Endodermal cell (in vitro differentiated cells): Measurements from ENCODE around the gene WDR86. TPM values are rescaled to one million over a fixed set of nuclear protein-coding genes. Genes with fewer than 3 reads are reported as not detected.
A peak's percentile ranks its signal among the peaks of the same experiment; 100 is the strongest.

Experiments
- DNase-seq: peaks from one replicate; pipeline ENCODE4 v3.0.0-alpha.2; 2017
- H3K27ac ChIP-seq: 2 replicates; pipeline ENCODE4 v1.5.1; 2013; ENCODE audit warnings: mild to moderate bottlenecking, low read depth, low read length, moderate library complexity
- H3K27me3 ChIP-seq: 2 replicates; pipeline ENCODE4 v1.6.1; 2013; ENCODE audit warnings: mild to moderate bottlenecking, low read length, moderate library complexity; ENCODE audit not compliant: insufficient read depth, control insufficient read depth, poor library complexity, severe bottlenecking
- H3K36me3 ChIP-seq: 2 replicates; pipeline ENCODE4 v1.7.0; 2013; ENCODE audit warnings: mild to moderate bottlenecking, low read length, moderate library complexity; ENCODE audit not compliant: control insufficient read depth, insufficient read depth
- H3K4me1 ChIP-seq: one replicate; pipeline ENCODE4 v1.7.0; 2013; ENCODE audit warnings: low read length; ENCODE audit not compliant: control insufficient read depth, insufficient read depth
- H3K4me3 ChIP-seq: 2 replicates; pipeline ENCODE4 v1.5.1; 2013; ENCODE audit warnings: mild to moderate bottlenecking, low read length, moderate library complexity
- H3K9ac ChIP-seq: 2 replicates; pipeline ENCODE4 v1.6.1; 2013; ENCODE audit warnings: mild to moderate bottlenecking, low read length, moderate library complexity; ENCODE audit not compliant: poor library complexity, severe bottlenecking; ENCODE audit errors: extremely low read depth
- H3K9me3 ChIP-seq: 2 replicates; pipeline ENCODE4 v1.6.1; 2013; ENCODE audit warnings: mild to moderate bottlenecking, low read length, moderate library complexity; ENCODE audit not compliant: control insufficient read depth
- H3K27ac Mint-ChIP-seq: 2 replicates; pipeline ENCODE4 v1.8.0; 2020; ENCODE audit warnings: mixed read lengths
- H3K27me3 Mint-ChIP-seq: 2 replicates; pipeline ENCODE4 v1.8.0; 2021; ENCODE audit warnings: mild to moderate bottlenecking, mixed read lengths; ENCODE audit not compliant: insufficient read depth
- H3K36me3 Mint-ChIP-seq: 2 replicates; pipeline ENCODE4 v1.8.0; 2020; ENCODE audit warnings: low read depth, mixed read lengths
- H3K4me1 Mint-ChIP-seq: 2 replicates; pipeline ENCODE4 v1.8.0; 2020; ENCODE audit warnings: mixed read lengths
- H3K4me3 Mint-ChIP-seq: 2 replicates; pipeline ENCODE4 v1.8.0; 2020; ENCODE audit warnings: mild to moderate bottlenecking, moderate library complexity, mixed read lengths
- H3K9me3 Mint-ChIP-seq: 2 replicates; pipeline ENCODE4 v1.8.0; 2020; ENCODE audit warnings: mild to moderate bottlenecking, mixed read lengths
- WGBS, 2 experiments: methylation state at CpG; one replicate each; pipeline versions ENCODE4 v1.1.5 to v1.1.7; 2013; ENCODE audit warnings: missing lambda C conversion rate in 2 of 2, mixed read lengths in 1 of 2; ENCODE audit not compliant: insufficient coverage in 1 of 2, insufficient read length in 1 of 2; 5-methylcytosine and 5-hydroxymethylcytosine counted together
- total RNA-seq, 2 donors: library from RNA; stranded (reverse); fragmentation: NEBNext Ultra II Directional in 1 of 2; extraction: Animal tissue kit (Norgen Biotek cat#: 25700) in 1 of 2; gene quantifications; 2 replicates in 1 of 2; 3 replicates in 1 of 2; pipeline ENCODE4 v1.2.1, GENCODE V29; 2021
- TF ChIP-seq, protein P1 (sequence below): fragments of 200-600 bp; sonication (generic); conservative IDR thresholded peaks from 2 replicates; pipeline ENCODE4 v1.5.0; 2021; ENCODE audit warnings: antibody characterized with exemption, mild to moderate bottlenecking

The WDR86 gene
- total RNA-seq, 2 donors from 2014 or later: 83.3 to 94.2 TPM

DNA sequence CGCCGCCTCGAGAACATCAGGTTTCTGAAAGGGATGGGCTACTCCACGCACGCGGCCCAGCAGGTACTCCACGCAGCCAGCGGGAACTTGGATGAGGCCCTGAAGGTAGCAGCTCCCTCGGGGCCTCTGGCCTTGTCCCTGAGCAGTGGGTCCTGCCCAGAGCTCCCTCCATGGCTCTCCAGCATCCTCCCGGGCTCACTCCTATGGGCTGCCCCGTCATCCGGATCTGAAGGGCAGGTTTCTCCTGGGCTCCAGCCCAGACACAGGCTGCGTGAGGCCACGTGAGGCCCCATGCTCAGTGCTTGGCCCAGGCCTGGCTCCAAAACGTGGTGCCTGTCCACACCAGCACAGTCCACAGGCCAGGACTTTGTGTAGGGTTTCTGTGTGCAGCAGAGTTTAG lies 35.7 kb downstream of the WDR86 start:
- H3K4me3 ChIP-seq: no peak overlapping the region
- peak; percentile 56 for DNase-seq
- H3K4me1 ChIP-seq: peaks cover 8% of the 10 kb centered on the region
- H3K27me3 ChIP-seq: no peaks in the 10 kb centered on the region
- no peaks in the 10 kb centered on the region for H3K9me3 ChIP-seq
- H3K9me3 Mint-ChIP-seq: no peaks in the 10 kb centered on the region
- TF ChIP-seq, protein P1, sequence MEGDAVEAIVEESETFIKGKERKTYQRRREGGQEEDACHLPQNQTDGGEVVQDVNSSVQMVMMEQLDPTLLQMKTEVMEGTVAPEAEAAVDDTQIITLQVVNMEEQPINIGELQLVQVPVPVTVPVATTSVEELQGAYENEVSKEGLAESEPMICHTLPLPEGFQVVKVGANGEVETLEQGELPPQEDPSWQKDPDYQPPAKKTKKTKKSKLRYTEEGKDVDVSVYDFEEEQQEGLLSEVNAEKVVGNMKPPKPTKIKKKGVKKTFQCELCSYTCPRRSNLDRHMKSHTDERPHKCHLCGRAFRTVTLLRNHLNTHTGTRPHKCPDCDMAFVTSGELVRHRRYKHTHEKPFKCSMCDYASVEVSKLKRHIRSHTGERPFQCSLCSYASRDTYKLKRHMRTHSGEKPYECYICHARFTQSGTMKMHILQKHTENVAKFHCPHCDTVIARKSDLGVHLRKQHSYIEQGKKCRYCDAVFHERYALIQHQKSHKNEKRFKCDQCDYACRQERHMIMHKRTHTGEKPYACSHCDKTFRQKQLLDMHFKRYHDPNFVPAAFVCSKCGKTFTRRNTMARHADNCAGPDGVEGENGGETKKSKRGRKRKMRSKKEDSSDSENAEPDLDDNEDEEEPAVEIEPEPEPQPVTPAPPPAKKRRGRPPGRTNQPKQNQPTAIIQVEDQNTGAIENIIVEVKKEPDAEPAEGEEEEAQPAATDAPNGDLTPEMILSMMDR: no peak
- 91 to 94% methylated on average over 5 to 15 of the region's 15 CpGs for WGBS, 2 experiments
- H3K4me3 Mint-ChIP-seq: no peak overlapping the region
- H3K36me3 Mint-ChIP-seq: peaks cover 55% of the 10 kb centered on the region
- no peaks in the 10 kb centered on the region for H3K27me3 Mint-ChIP-seq
- H3K27ac Mint-ChIP-seq: no peak overlapping the region
- no peak overlapping the region for H3K27ac ChIP-seq
- H3K9ac ChIP-seq: no peak overlapping the region
- peaks cover 14% of the 10 kb centered on the region for H3K4me1 Mint-ChIP-seq
- H3K36me3 ChIP-seq: peaks cover 46% of the 10 kb centered on the region

DNA sequence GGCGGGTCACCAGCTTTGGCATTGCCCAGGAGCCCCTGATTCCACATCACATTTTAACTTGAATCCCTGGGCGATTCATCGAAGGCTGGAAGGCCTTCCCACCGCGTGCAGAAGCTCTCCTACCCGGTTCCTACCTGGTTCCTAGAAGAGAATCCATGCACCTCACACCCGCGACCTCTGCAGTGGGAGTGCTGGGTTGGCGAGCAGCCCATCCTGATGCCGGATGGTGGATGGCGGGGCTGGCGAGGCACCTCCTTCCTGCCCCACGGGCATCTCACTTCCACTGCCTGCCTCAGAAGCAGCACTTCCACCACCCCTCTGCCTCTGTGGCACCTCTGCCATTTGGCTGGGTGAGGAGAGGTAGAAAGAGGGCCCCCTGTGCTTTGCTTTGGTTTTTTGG lies 36.2 kb downstream of the WDR86 start:
- no peak overlapping the region for H3K27ac Mint-ChIP-seq
- 95 to 97% methylated on average over 9 to 13 of the region's 13 CpGs for WGBS, 2 experiments
- H3K9ac ChIP-seq: no peak overlapping the region

DNA sequence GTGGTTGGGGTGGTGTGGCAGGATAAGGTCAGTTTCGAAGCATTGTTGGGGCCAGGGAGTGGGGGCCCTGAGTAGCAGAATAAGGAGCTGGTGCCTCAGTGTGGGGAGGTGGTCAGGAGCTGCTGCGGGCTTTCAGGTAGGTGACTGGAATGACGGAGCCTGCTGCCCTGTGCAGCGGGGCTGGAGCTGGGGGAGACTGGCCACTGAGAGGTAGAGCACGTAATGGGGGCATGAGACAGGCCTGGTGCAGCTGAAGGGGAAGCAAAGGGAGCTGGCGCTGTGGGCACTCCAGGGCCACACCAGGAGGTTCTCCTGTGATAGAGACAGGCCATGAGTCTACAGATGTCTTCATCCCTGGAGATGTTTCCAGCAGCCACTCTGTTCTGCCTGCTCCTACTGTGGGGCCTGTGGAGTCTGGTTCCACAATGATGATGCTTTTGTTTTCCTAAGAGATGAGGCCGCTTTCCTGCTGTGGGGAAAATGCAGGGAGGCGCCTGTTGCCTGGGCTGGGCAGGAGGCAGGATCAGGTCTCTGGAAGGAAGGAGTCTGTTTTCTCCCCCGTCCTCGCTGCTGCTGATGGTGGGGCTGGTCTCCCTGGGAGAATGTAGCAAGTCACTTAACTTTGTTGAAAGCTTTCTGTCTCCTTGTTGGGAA lies 37.1 kb downstream of the WDR86 start:
- no peak overlapping the region for H3K27ac ChIP-seq
- no peak overlapping the region for H3K4me3 ChIP-seq
- peaks cover 45% of the 10 kb centered on the region for H3K36me3 ChIP-seq
- no peaks in the 10 kb centered on the region for H3K27me3 Mint-ChIP-seq
- peaks cover 51% of the 10 kb centered on the region for H3K36me3 Mint-ChIP-seq
- 66 to 84% methylated on average over 9 to 10 of the region's 10 CpGs for WGBS, 2 experiments
- no peak overlapping the region for H3K4me3 Mint-ChIP-seq
- peak; percentile 75 for DNase-seq
- peaks cover 14% of the 10 kb centered on the region for H3K4me1 Mint-ChIP-seq
- no peak overlapping the region for H3K9ac ChIP-seq
- H3K9me3 Mint-ChIP-seq: no peaks in the 10 kb centered on the region
- no peaks in the 10 kb centered on the region for H3K9me3 ChIP-seq
- TF ChIP-seq, protein P1: no peak
- peaks cover 8% of the 10 kb centered on the region for H3K4me1 ChIP-seq
- no peaks in the 10 kb centered on the region for H3K27me3 ChIP-seq
- H3K27ac Mint-ChIP-seq: peak overlapping the region; percentile 93

More for the DNA sequence above, 36.2 kb downstream of the WDR86 start:
- Histone ChIP-seq H3K27ac (no peak overlapping the region), H3K36me3 (peaks cover 50% of the 10 kb centered on the region), H3K4me1 (peaks cover 8% of the 10 kb centered on the region), H3K4me3 (no peak overlapping the region), H3K9me3 (no peaks in the 10 kb centered on the region), H3K27me3 (no peaks in the 10 kb centered on the region)
- DNase-seq: peak; percentile 49
- Mint-ChIP-seq H3K4me3 (no peak overlapping the region), H3K9me3 (no peaks in the 10 kb centered on the region), H3K27me3 (no peaks in the 10 kb centered on the region), H3K36me3 (peaks cover 54% of the 10 kb centered on the region), H3K4me1 (peaks cover 14% of the 10 kb centered on the region)
- TF ChIP-seq, protein P1: no peak
